Right ventricle myocardium superior (tissue), 1 donor: Measurements from ENCODE around the gene MOB3B. TPM values are rescaled to one million over a fixed set of nuclear protein-coding genes. Genes with fewer than 3 reads are reported as not detected.

Source experiments
- ATAC-seq: fragments of 200-7000 bp; cut with Tn5 transposase; one replicate; pipeline ENCODE4 v1.9.1; 2020; ENCODE audit warnings: mild to moderate bottlenecking; ENCODE audit not compliant: poor library complexity
- DNase-seq: peaks from one replicate; pipeline ENCODE4 v3.0.0-alpha.2; 2020
- intact Hi-C: fragments of 100-400 bp; cut with DNase I; formaldehyde crosslinking; loops from one replicate; pipeline ENCODE4 v1.11.2; 2022
- total RNA-seq: library from RNA; stranded (reverse); fragmentation: NEBNext Ultra II Directional; extraction: Animal tissue kit (Norgen Biotek cat#: 25700); gene quantifications from one replicate; pipeline ENCODE4 v1.2.1, GENCODE V29; 2021
- donor health status: DM: no; HTN: yes; CAD: no; lungs with severe emphysema.

The MOB3B gene
- total RNA-seq, 1 donor from 2014 or later = 1.5 TPM

GRCh38 chr9:27393054-27393846 lies 136.4 kb downstream of the MOB3B start:
- DNase-seq = no peak
- no peak for ATAC-seq
- intact Hi-C loops = no loop called here

GRCh38 chr9:27392451-27392850 lies 137.2 kb downstream of the MOB3B start:
- DNase-seq (no peak), ATAC-seq (no peak)
- intact Hi-C loops = no loop called here

- no peak for ATAC-seq
- DNase-seq = no peak
- intact Hi-C loops = no loop called here
Measured at GRCh38 chr9:27391040-27391895, 138.3 kb downstream of the MOB3B start.

GRCh38 chr9:27388150-27388549 lies 141.5 kb downstream of the MOB3B start:
- intact Hi-C loops = no loop called here
- ATAC-seq = no peak

GRCh38 chr9:27387722-27388121 lies 141.9 kb downstream of the MOB3B start:
- no peak for ATAC-seq
- no peak for DNase-seq
- intact Hi-C loops = no loop called here

More at GRCh38 chr9:27388150-27388549, 141.5 kb downstream of the MOB3B start:
- no peak for DNase-seq

- DNase-seq = no peak
- ATAC-seq = no peak
- intact Hi-C loops = no loop called here
Measured at GRCh38 chr9:27386571-27387091, 143.0 kb downstream of the MOB3B start.

- no peak for DNase-seq
- intact Hi-C loops = no loop called here
Measured at GRCh38 chr9:27385606-27386322, 143.8 kb downstream of the MOB3B start.

GRCh38 chr9:27384262-27385014 lies 145.2 kb downstream of the MOB3B start:
- ATAC-seq = no peak
- no peak for DNase-seq
- intact Hi-C loops = no loop called here

More at GRCh38 chr9:27385606-27386322, 143.8 kb downstream of the MOB3B start:
- ATAC-seq = no peak

- DNase-seq = no peak
- no peak for ATAC-seq
- intact Hi-C loops = no loop called here
Measured at GRCh38 chr9:27383524-27383923, 146.1 kb downstream of the MOB3B start.

- no peak for DNase-seq
- ATAC-seq = no peak
- intact Hi-C loops = no loop called here
Measured at GRCh38 chr9:27382975-27383374, 146.6 kb downstream of the MOB3B start.

- intact Hi-C loops = no loop called here
- DNase-seq (no peak), ATAC-seq (no peak)
Measured at GRCh38 chr9:27382308-27382707, 147.3 kb downstream of the MOB3B start.

GRCh38 chr9:27379311-27380251 lies 150.0 kb downstream of the MOB3B start:
- intact Hi-C loops = no loop called here
- DNase-seq (no peak), ATAC-seq (no peak)

- no peak for ATAC-seq
- intact Hi-C loops = no loop called here
- no peak for DNase-seq
Measured at GRCh38 chr9:27377811-27378456, 151.7 kb downstream of the MOB3B start.

- ATAC-seq (no peak), DNase-seq (no peak)
- intact Hi-C loops = no loop called here
Measured at GRCh38 chr9:27377147-27377807, 152.3 kb downstream of the MOB3B start.

GRCh38 chr9:27373851-27374250 lies 155.8 kb downstream of the MOB3B start:
- intact Hi-C loops = no loop called here
- ATAC-seq = no peak
- DNase-seq = no peak

GRCh38 chr9:27372615-27373014 lies 157.0 kb downstream of the MOB3B start:
- DNase-seq = no peak
- intact Hi-C loops = no loop called here
- ATAC-seq = no peak
